A549 treated with AZD2906 at 1 μM for 4 hours (cell line): ENCODE measurements around the gene PTGES. TPM values are rescaled to one million over a fixed set of nuclear protein-coding genes. Genes with fewer than 3 reads are reported as not detected.

Experiments
- total RNA-seq: library from RNA; stranded (reverse); fragments of 200-300 nt; extraction: Qiagen RNA extraction; gene quantifications from 5 replicates; pipeline ENCODE4 v1.2.3, GENCODE V29; 2022

Gene PTGES
- 151 to 187 TPM (median 161 TPM) in 5 replicates for total RNA-seq

GRCh38 chr9:129752900-129753729 lies at the start of gene PTGES:
TSS of gene PTGES (minus strand) at chr9:129753042. CDS start at chr9:129753012, 30 bp downstream.

Other genes with a start within 250 kb of the PTGES start
- 0.08 to 0.16 TPM in 2 of 5 replicates, not detected in the others for gene C9orf50, start 131.9 kb downstream of the PTGES start, total RNA-seq
- gene NTMT1, start 126.9 kb downstream of the PTGES start, total RNA-seq: 85.0 to 95.0 TPM (median 89.5 TPM) in 5 replicates
- gene ASB6, start 110.9 kb downstream of the PTGES start, total RNA-seq: 19.8 to 25.1 TPM (median 23.9 TPM) in 5 replicates
- gene PRRX2, start 87.4 kb downstream of the PTGES start, total RNA-seq: 5.3 to 12.3 TPM (median 10.4 TPM) in 5 replicates
- gene TOR1B, start 50.1 kb upstream of the PTGES start, total RNA-seq: 22.3 to 23.8 TPM (median 22.9 TPM) in 5 replicates
- 57.5 to 61.8 TPM (median 60.9 TPM) in 5 replicates for gene TOR1A, start 71.1 kb upstream of the PTGES start, total RNA-seq
- 43.6 to 55.5 TPM (median 47.6 TPM) in 5 replicates for gene C9orf78, start 82.2 kb upstream of the PTGES start, total RNA-seq
- gene USP20, start 82.4 kb upstream of the PTGES start, total RNA-seq: 3.7 to 6.1 TPM (median 5.6 TPM) in 5 replicates